Transverse colon (tissue), 4 donors: ENCODE measurements around the gene LARGE1. TPM values are rescaled to one million over a fixed set of nuclear protein-coding genes. Genes with fewer than 3 reads are reported as not detected.

Source experiments
- DNase-seq: peaks from one replicate; pipeline ENCODE4 v3.0.0-alpha.2; 2019
- H3K27ac ChIP-seq, 4 donors: fragments of 200-600 bp; sonication (generic); 2 replicates each; pipeline ENCODE4 v1.5.1; 2016 to 2018; ENCODE audit warnings: inconsistent platforms in 4 of 4
- H3K27me3 ChIP-seq: fragments of 200-600 bp; sonication (generic); 2 replicates; pipeline ENCODE4 v1.5.1; 2017; ENCODE audit warnings: inconsistent platforms
- H3K36me3 ChIP-seq, 4 donors: fragments of 200-600 bp; sonication (generic); 2 replicates each; pipeline ENCODE4 v1.5.1; 2017 to 2019; ENCODE audit warnings: inconsistent platforms in 4 of 4
- H3K4me1 ChIP-seq, 4 donors: fragments of 200-600 bp; sonication (generic); 2 replicates each; pipeline ENCODE4 v1.5.1; 2017 to 2020; ENCODE audit warnings: inconsistent platforms in 4 of 4
- H3K4me3 ChIP-seq, 4 donors: fragments of 200-600 bp; sonication (generic); 1 replicate in 1 of 4; 2 replicates in 3 of 4; pipeline versions ENCODE4 v1.5.1 to v1.6.1; 2017 to 2019; ENCODE audit warnings: inconsistent platforms in 4 of 4
- H3K9me3 ChIP-seq, 2 donors: fragments of 200-600 bp; sonication (generic); 2 replicates each; pipeline ENCODE4 v1.5.1; 2017 to 2019; ENCODE audit warnings: inconsistent platforms in 2 of 2
- EP300 ChIP-seq: sonication (generic); formaldehyde crosslinking; IDR thresholded peaks from one replicate; pipeline ENCODE4 v1.6.1; 2017; ENCODE audit warnings: antibody characterized with exemption, low read depth
- POLR2A ChIP-seq: fragments of 450-650 bp; IDR thresholded peaks from one replicate; pipeline ENCODE4 v1.6.1; 2016; ENCODE audit warnings: antibody characterized with exemption, mild to moderate bottlenecking, moderate library complexity
- POLR2AphosphoS5 ChIP-seq, 3 donors: sonication (generic); formaldehyde crosslinking; IDR thresholded peaks; one replicate each; pipeline ENCODE4 v1.6.1; 2016; ENCODE audit warnings: antibody characterized with exemption in 3 of 3
- WGBS, 2 donors: methylation state at CpG; one replicate each; pipeline ENCODE4 v1.1.5; 2018; ENCODE audit warnings: low coverage in 1 of 2; 5-methylcytosine and 5-hydroxymethylcytosine counted together
- in situ Hi-C, 4 donors: fragments of 200-750 bp; cut with MboI; loops; one replicate each; pipeline versions ENCODE4 v1.15.0 to v1.15.1; 2017; ENCODE audit warnings: low sequenced_read_pairs in 3 of 4, low pct_ligation_motif_present in 1 of 4, low pct_unique_long_range_greater_than_20kb in 1 of 4
- intact Hi-C: fragments of 100-400 bp; cut with DNase I; formaldehyde crosslinking; loops from one replicate; pipeline ENCODE4 v1.15.1; 2023; ENCODE audit warnings: low total_unique reads
- total RNA-seq, 4 donors: library from RNA; depleted of rRNA; stranded (reverse); fragments of >200 nt; gene quantifications; one replicate each; pipeline ENCODE4 v1.1.0, GENCODE V29; 2016
- TF ChIP-seq, protein P1 (sequence below), 5 experiments: fragments of 200-600 bp in 3 of 5; fragments of 450-650 bp in 2 of 5; sonication (generic) in 3 of 5; IDR thresholded peaks; 1 replicate in 2 of 5; 2 replicates in 3 of 5; pipeline ENCODE4 v1.5.1; 2016 to 2017; ENCODE audit warnings: antibody characterized with exemption in 5 of 5, inconsistent platforms in 3 of 5, mild to moderate bottlenecking in 2 of 5, moderate library complexity in 1 of 5

Gene LARGE1
- total RNA-seq, 4 donors from 2014 or later = 46.5 to 304 (median 80.5) TPM

DNA sequence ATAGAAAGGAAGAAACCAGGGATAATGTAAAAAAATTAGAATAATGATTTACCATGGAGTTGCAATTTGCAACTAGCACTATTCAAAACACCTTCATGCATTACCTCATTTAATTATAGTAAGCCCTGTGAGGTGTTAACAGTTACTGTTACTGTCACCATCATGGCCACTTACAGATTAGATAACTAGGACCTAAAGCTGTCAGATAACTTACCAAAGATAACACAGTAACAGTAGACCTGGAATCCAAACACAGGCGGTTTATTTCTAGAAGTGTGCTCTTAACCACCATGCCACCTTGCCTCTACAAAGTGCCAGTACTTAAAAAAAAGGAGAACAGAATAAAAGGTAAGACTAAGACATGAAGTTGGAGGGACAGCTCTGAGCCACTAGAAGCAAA is 11.1 kb upstream of the LARGE1 start:
- Histone ChIP-seq H3K27ac (no peak overlapping the region), H3K4me3 (no peak overlapping the region), H3K9me3 (no peaks in the 10 kb centered on the region), H3K27me3 (no peaks in the 10 kb centered on the region), H3K36me3 (no peaks in the 10 kb centered on the region), H3K4me1 (no peaks in the 10 kb centered on the region)
- TF ChIP-seq, protein P1, sequence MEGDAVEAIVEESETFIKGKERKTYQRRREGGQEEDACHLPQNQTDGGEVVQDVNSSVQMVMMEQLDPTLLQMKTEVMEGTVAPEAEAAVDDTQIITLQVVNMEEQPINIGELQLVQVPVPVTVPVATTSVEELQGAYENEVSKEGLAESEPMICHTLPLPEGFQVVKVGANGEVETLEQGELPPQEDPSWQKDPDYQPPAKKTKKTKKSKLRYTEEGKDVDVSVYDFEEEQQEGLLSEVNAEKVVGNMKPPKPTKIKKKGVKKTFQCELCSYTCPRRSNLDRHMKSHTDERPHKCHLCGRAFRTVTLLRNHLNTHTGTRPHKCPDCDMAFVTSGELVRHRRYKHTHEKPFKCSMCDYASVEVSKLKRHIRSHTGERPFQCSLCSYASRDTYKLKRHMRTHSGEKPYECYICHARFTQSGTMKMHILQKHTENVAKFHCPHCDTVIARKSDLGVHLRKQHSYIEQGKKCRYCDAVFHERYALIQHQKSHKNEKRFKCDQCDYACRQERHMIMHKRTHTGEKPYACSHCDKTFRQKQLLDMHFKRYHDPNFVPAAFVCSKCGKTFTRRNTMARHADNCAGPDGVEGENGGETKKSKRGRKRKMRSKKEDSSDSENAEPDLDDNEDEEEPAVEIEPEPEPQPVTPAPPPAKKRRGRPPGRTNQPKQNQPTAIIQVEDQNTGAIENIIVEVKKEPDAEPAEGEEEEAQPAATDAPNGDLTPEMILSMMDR (IDR thresholded peaks at IDR 0.05) = no peak
- no peak for TF ChIP-seq POLR2A
- TF ChIP-seq POLR2AphosphoS5 (IDR thresholded peaks at IDR 0.05) = no peak
- TF ChIP-seq EP300 = no peak
- intact Hi-C loops (no loop called here), in situ Hi-C loops (no loop called here)
- 92 to 94% methylated on average over 1 of the region's 1 CpG for WGBS, 2 donors
- DNase-seq = no peak

DNA sequence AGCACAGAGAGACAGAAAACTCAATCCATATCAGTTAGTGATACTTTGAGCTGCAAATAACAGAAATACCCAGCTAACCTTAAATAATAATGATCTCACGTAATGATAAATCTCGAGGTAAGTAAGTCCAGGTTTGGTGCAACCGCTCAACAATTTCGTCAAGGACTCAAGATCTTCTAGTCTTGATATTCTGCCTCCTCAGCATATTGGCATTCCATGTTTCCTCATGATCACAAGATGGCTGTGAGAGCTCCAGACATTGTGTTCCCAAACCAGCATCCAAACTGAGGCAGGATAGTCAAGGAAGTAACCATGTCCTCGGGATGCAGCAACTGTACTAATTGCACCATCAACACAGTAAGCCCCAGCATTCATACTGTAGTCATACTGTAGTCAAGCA is 7.5 kb upstream of the LARGE1 start:
- intact Hi-C loops = no loop called here
- TF ChIP-seq POLR2A = no peak
- TF ChIP-seq, protein P1 (IDR thresholded peaks at IDR 0.05) = no peak
- TF ChIP-seq POLR2AphosphoS5 (IDR thresholded peaks at IDR 0.05) = no peak
- TF ChIP-seq EP300 = no peak
- in situ Hi-C loops = loop anchor here in 1 of 4 donors (5.0 kb wide), 1 partner anchor 180 kb away; no protein-coding TSS in a partner anchor
- Histone ChIP-seq H3K27me3 (peaks cover 6% of the 10 kb centered on the region), H3K36me3 (no peaks in the 10 kb centered on the region), H3K4me1 (peaks cover 0 to 13% (median 7%) of the 10 kb centered on the region in 4 donors), H3K4me3 (no peak overlapping the region), H3K27ac (no peak overlapping the region), H3K9me3 (no peaks in the 10 kb centered on the region)
- 85 to 89% methylated on average over 4 to 5 of the region's 5 CpGs for WGBS, 2 donors
- DNase-seq = no peak

DNA sequence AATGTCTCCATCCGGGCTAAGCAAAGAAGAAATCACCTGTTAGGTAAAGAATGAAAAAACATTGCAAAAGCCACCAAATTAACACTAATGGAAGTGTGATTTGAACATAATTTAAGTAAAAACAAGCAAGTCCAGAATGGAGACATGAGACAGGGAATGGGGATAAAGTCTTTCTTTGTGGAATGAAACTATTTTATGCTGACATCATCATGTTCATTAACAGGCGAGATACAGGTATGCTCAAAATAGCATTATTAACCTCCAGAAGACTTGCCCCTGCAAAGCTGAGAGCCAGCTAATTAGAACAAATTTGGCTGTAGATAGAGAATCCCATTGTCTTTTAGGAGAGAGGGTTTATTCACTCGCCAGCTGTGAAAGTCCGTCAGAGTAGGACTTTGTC is 4.9 kb upstream of the LARGE1 start:
- in situ Hi-C loops = loop anchor here in 1 of 4 donors (5.0 kb wide), 1 partner anchor 182 kb away; no protein-coding TSS in a partner anchor
- no peak overlapping the region for H3K27ac ChIP-seq
- H3K27me3 ChIP-seq = peaks cover 12% of the 10 kb centered on the region
- no peaks in the 10 kb centered on the region for H3K9me3 ChIP-seq
- no peak for DNase-seq
- no peaks in the 10 kb centered on the region for H3K36me3 ChIP-seq
- WGBS, 2 donors = 85 to 97% methylated on average over 4 of the region's 4 CpGs
- peaks cover 0 to 25% (median 12%) of the 10 kb centered on the region in 4 donors for H3K4me1 ChIP-seq
- TF ChIP-seq POLR2AphosphoS5 (IDR thresholded peaks at IDR 0.05) = no peak
- TF ChIP-seq, protein P1 (IDR thresholded peaks at IDR 0.05) = no peak
- TF ChIP-seq POLR2A = no peak
- no peak for TF ChIP-seq EP300
- no peak overlapping the region for H3K4me3 ChIP-seq
- intact Hi-C loops = loop anchor here (2.0 kb wide), 1 partner anchor 180 kb away; no protein-coding TSS in a partner anchor

DNA sequence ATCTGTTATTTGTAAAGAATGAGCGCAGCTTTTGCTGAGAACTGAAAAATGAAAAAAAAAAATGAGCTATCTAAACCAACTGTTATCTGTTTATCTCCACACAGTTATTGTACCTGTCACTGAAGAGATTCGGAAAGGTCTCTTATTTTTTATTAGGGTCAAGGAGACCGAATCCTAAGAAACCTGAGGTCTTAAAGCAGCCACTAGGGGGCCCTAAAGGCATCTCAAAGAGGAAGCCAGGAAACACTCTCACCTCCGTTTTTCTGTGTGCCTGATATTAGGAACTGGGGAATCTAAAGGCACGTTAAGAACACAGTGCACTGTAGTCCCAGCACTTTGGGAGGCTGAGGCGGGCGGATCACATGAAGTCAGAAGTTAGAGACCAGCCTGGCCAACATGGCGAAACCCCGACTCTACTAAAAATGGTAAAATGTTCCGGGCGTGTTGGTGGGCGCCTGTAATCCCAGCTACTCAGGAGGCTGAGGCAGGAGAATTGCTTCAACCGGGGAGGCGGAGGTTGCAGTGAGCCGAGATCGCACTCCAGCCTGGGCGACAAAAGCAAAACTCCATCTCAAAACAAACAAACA is 3.5 kb upstream of the LARGE1 start:
- DNase-seq = peak; percentile 75
- Histone ChIP-seq H3K9me3 (no peaks in the 10 kb centered on the region), H3K4me3 (peak overlapping the region in 1 of 4 donors; percentile 89), H3K4me1 (peaks cover 0 to 28% (median 14%) of the 10 kb centered on the region in 4 donors), H3K36me3 (no peaks in the 10 kb centered on the region), H3K27me3 (peaks cover 12% of the 10 kb centered on the region), H3K27ac (no peak overlapping the region)
- in situ Hi-C loops (loop anchor here in 1 of 4 donors (25.0 kb wide), 1 partner anchor 611 kb away; no protein-coding TSS in a partner anchor), intact Hi-C loops (loop anchor here (2.0 to 5.0 kb wide), 3 partner anchors 116 to 406 kb away; no protein-coding TSS in a partner anchor)
- WGBS, 2 donors = 25 to 45% methylated on average over 4 to 17 of the region's 17 CpGs
- TF ChIP-seq, protein P1 (IDR thresholded peaks at IDR 0.05) = peak; percentile 69 to 86 (median 74)
- no peak for TF ChIP-seq POLR2A
